ENCODE data around the gene FA2H.
"Not testable (repeated sequence)": the region's sequence is repeated elsewhere in the genome, so short reads cannot be mapped to it uniquely, and the experiment has no call there.

FA2H gene

GRCh38 chr16:74724820-74725549, 49.6 kb downstream of the FA2H start:
- no peak for DNase-seq
- Histone ChIP-seq H3K4me1 (no peaks in the 10 kb centered on the region), H3K9me3 (no peaks in the 10 kb centered on the region; the same call in 1 of the 2 replicates), H3K27me3 (no peaks in the 10 kb centered on the region), H3K4me3 (ENCODE audit: low read depth, low read length) (no peak overlapping the region), H3K36me3 (no peaks in the 10 kb centered on the region)
- TF ChIP-seq CTCF (IDR thresholded peaks at IDR 0.05; ENCODE audit: low read depth, low read length), result no peak

DNA sequence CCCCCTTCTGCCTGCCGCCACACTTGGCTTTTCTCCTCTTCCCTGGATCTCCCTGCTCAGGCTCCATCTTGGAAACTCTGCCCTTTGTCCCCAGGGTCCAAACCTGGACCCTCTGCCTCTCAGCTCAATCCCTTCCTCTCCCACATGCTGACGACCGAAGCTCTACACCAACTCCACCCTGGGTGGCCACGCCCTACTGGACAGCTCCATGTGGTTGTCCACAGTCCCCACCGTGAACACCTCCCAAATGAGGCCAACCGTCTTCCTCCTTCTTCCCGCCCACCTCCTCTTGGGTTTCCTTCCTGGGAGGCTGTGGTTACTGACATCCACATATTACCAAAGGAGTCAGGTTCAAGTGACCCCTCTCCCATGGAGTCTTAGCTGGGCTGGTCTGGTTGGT, 51.4 kb downstream of the FA2H start:
- TF ChIP-seq CTCF (IDR thresholded peaks at IDR 0.05; ENCODE audit: low read depth, low read length), result no peak
- DNase-seq, result no peak
- H3K9me3 ChIP-seq, result no peaks in the 10 kb centered on the region; the same call in 1 of the 2 replicates
- no peaks in the 10 kb centered on the region for H3K4me1 ChIP-seq
- no peaks in the 10 kb centered on the region for H3K36me3 ChIP-seq
- H3K4me3 ChIP-seq (ENCODE audit: low read depth, low read length), result no peak overlapping the region
- no peaks in the 10 kb centered on the region for H3K27me3 ChIP-seq

- H3K9me3 ChIP-seq; H3K36me3 ChIP-seq; H3K27me3 ChIP-seq; H3K4me3 ChIP-seq (ENCODE audit: low read depth, low read length); DNase-seq; H3K4me1 ChIP-seq: not testable (repeated sequence)
Observed at GRCh38 chr16:74722156-74722555, 52.5 kb downstream of the FA2H start.

GRCh38 chr16:74721716-74722115, 52.9 kb downstream of the FA2H start:
- no peak for DNase-seq

DNA sequence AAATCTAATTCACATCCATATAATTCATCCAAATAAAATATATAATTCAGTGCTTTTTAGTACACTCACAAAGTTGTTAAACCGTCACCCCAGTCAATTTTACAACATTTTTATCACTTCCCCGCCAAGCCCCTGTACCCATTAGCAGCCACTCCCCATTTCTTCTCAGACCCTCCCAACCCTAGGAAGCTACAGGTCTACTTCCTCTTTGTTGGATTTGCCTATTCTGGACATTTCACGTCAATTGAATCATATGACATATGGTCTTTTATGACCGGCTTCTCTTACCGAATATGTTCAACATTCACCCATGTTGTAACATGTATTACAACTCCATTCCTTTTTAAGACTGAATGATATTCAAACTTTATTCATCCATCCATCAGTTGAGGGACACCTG, 54.0 kb downstream of the FA2H start:
- Histone ChIP-seq H3K4me1 (no peaks in the 10 kb centered on the region), H3K27me3 (no peaks in the 10 kb centered on the region), H3K36me3 (no peaks in the 10 kb centered on the region), H3K9me3 (no peaks in the 10 kb centered on the region), H3K4me3 (ENCODE audit: low read depth, low read length) (no peak overlapping the region)
- no peak for DNase-seq
- TF ChIP-seq CTCF (IDR thresholded peaks at IDR 0.05; ENCODE audit: low read depth, low read length), result no peak

More at GRCh38 chr16:74721716-74722115, 52.9 kb downstream of the FA2H start:
- H3K9me3 ChIP-seq, result no peaks in the 10 kb centered on the region
- TF ChIP-seq CTCF (IDR thresholded peaks at IDR 0.05; ENCODE audit: low read depth, low read length), result no peak
- H3K27me3 ChIP-seq, result no peaks in the 10 kb centered on the region
- no peak overlapping the region for H3K4me3 ChIP-seq (ENCODE audit: low read depth, low read length)
- no peaks in the 10 kb centered on the region for H3K36me3 ChIP-seq
- no peaks in the 10 kb centered on the region for H3K4me1 ChIP-seq

DNA sequence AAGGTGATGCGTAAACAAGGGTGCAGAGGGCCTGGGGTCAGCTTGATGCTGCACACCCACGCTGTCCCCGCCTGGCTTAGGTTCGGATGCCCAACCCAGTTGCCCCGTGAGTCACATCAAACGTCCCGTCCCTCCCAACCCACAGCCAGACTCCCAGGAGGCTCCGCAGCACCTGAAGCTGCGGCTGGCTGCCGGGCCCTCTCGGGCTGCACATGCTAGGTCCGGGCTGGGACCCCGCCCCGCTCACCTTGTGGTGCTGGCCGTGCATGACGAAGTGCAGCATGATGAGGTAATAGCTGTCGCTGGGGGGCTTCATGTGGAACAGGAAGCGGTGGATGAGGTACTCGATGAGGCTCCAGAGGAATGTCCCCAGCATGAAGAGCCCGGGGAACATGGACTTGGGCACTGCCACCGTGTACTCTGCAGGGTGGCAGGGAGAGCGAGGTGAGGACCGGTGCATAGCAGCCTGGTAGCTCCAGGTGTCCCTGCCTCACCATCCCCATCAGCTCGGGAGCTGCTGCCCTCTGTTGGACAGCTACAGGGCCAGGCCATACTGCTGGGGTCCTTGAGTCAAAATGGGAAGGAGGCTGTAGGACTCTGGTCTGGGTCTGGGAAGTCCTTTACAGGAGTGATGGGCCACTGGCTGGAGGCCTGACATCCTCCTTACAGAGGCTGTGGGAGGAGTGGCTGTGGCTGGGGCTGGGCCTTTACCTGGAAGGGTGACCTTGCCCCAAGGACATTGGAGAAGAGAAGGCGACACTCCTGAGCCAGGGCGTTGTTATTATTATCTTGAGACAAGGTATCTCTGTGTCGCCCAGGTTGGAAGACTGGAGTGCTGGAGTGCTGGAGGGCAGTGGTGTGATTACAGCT, 55.6 kb downstream of the FA2H start:
- H3K27me3 ChIP-seq, result no peaks in the 10 kb centered on the region
- no peaks in the 10 kb centered on the region for H3K4me1 ChIP-seq
- no peak for TF ChIP-seq CTCF (IDR thresholded peaks at IDR 0.05; ENCODE audit: low read depth, low read length)
- H3K4me3 ChIP-seq (ENCODE audit: low read depth, low read length), result no peak overlapping the region
- H3K36me3 ChIP-seq, result no peaks in the 10 kb centered on the region
- DNase-seq, result no peak
- H3K9me3 ChIP-seq, result no peaks in the 10 kb centered on the region

Data from BE2C (cell line).